ENCODE results near the gene SLCO4C1.
A peak's percentile ranks its signal among the peaks of the same experiment; 100 is the strongest.
"Not testable (repeated sequence)": the region's sequence is repeated elsewhere in the genome, so short reads cannot be mapped to it uniquely, and the experiment has no call there.

The SLCO4C1 gene

GRCh38 chr5:102296178-102296817 lies at the start of gene SLCO4C1:
Gene SLCO4C1 (minus strand): TSS chr5:102296284. CDS start chr5:102296262, 22 bp downstream.
- DNase-seq (ENCODE audit: low spot score in 2 of 2) (peak; percentile 41 to 45), ATAC-seq (replicated peaks; ENCODE audit: extremely low read depth, poor library complexity, severe bottlenecking) (peak; percentile 94)
- peaks cover 20% of the 10 kb centered on the region for H3K4me1 Mint-ChIP-seq
- H3K36me3 Mint-ChIP-seq (ENCODE audit: insufficient read depth), result no peaks in the 10 kb centered on the region
- H3K9me3 Mint-ChIP-seq, result no peaks in the 10 kb centered on the region
- peak within 1 kb of the TSS; percentile 81 for H3K27ac Mint-ChIP-seq (ENCODE audit: low read depth)
- no peaks in the 10 kb centered on the region for H3K27me3 Mint-ChIP-seq
- peak within 1 kb of the TSS; percentile 80 for H3K4me3 Mint-ChIP-seq

GRCh38 chr5:102341681-102342288 lies 45.7 kb upstream of the SLCO4C1 start:
- H3K4me1 Mint-ChIP-seq, result no peaks in the 10 kb centered on the region
- ATAC-seq (replicated peaks; ENCODE audit: extremely low read depth, poor library complexity, severe bottlenecking) (no peak), DNase-seq (ENCODE audit: low spot score in 2 of 2) (no peak)
- H3K27ac Mint-ChIP-seq (ENCODE audit: low read depth), result no peak overlapping the region
- no peak overlapping the region for H3K4me3 Mint-ChIP-seq
- H3K27me3 Mint-ChIP-seq, result peaks cover 13% of the 10 kb centered on the region
- H3K9me3 Mint-ChIP-seq, result no peaks in the 10 kb centered on the region
- H3K36me3 Mint-ChIP-seq (ENCODE audit: insufficient read depth), result peaks cover 2% of the 10 kb centered on the region

GRCh38 chr5:102324714-102325113 lies 28.6 kb upstream of the SLCO4C1 start:
- H3K27ac Mint-ChIP-seq (ENCODE audit: low read depth), result no peak overlapping the region
- no peaks in the 10 kb centered on the region for H3K36me3 Mint-ChIP-seq (ENCODE audit: insufficient read depth)
- no peak overlapping the region for H3K4me3 Mint-ChIP-seq
- no peaks in the 10 kb centered on the region for H3K9me3 Mint-ChIP-seq
- no peaks in the 10 kb centered on the region for H3K4me1 Mint-ChIP-seq
- ATAC-seq (replicated peaks; ENCODE audit: extremely low read depth, poor library complexity, severe bottlenecking), result no peak
- no peak for DNase-seq (ENCODE audit: low spot score in 2 of 2)
- peaks cover 13% of the 10 kb centered on the region for H3K27me3 Mint-ChIP-seq

- H3K4me3 Mint-ChIP-seq; H3K9me3 Mint-ChIP-seq; H3K27me3 Mint-ChIP-seq; H3K4me1 Mint-ChIP-seq; H3K27ac Mint-ChIP-seq (ENCODE audit: low read depth); DNase-seq (ENCODE audit: low spot score in 2 of 2); H3K36me3 Mint-ChIP-seq (ENCODE audit: insufficient read depth); ATAC-seq (replicated peaks; ENCODE audit: extremely low read depth, poor library complexity, severe bottlenecking): not testable (repeated sequence)
These were observed 22.7 kb upstream of the SLCO4C1 start for GRCh38 chr5:102318801-102319200.

GRCh38 chr5:102314328-102314727 lies 18.2 kb upstream of the SLCO4C1 start:
- H3K4me3 Mint-ChIP-seq, result no peak overlapping the region
- no peak overlapping the region for H3K27ac Mint-ChIP-seq (ENCODE audit: low read depth)
- DNase-seq (ENCODE audit: low spot score in 2 of 2) (no peak), ATAC-seq (replicated peaks; ENCODE audit: extremely low read depth, poor library complexity, severe bottlenecking) (no peak)
- H3K27me3 Mint-ChIP-seq, result no peaks in the 10 kb centered on the region
- no peaks in the 10 kb centered on the region for H3K9me3 Mint-ChIP-seq
- peaks cover 1% of the 10 kb centered on the region for H3K36me3 Mint-ChIP-seq (ENCODE audit: insufficient read depth)
- H3K4me1 Mint-ChIP-seq, result no peaks in the 10 kb centered on the region

GRCh38 chr5:102313912-102314311 lies 17.8 kb upstream of the SLCO4C1 start:
- Mint-ChIP-seq H3K9me3 (no peaks in the 10 kb centered on the region), H3K4me3 (no peak overlapping the region), H3K27me3 (no peaks in the 10 kb centered on the region), H3K36me3 (ENCODE audit: insufficient read depth) (peaks cover 1% of the 10 kb centered on the region), H3K4me1 (no peaks in the 10 kb centered on the region), H3K27ac (ENCODE audit: low read depth) (no peak overlapping the region)
- ATAC-seq (replicated peaks; ENCODE audit: extremely low read depth, poor library complexity, severe bottlenecking) (no peak), DNase-seq (ENCODE audit: low spot score in 2 of 2) (no peak)

- no peak for DNase-seq (ENCODE audit: low spot score in 2 of 2)
- Mint-ChIP-seq H3K4me3 (no peak overlapping the region), H3K27me3 (no peaks in the 10 kb centered on the region), H3K27ac (ENCODE audit: low read depth) (no peak overlapping the region), H3K9me3 (no peaks in the 10 kb centered on the region), H3K4me1 (no peaks in the 10 kb centered on the region), H3K36me3 (ENCODE audit: insufficient read depth) (peaks cover 1% of the 10 kb centered on the region)
- ATAC-seq (replicated peaks; ENCODE audit: extremely low read depth, poor library complexity, severe bottlenecking), result no peak
These were observed 16.7 kb upstream of the SLCO4C1 start for GRCh38 chr5:102312586-102313370.

GRCh38 chr5:102309586-102309985 lies 13.5 kb upstream of the SLCO4C1 start:
- H3K4me1 Mint-ChIP-seq, result no peaks in the 10 kb centered on the region
- no peaks in the 10 kb centered on the region for H3K27me3 Mint-ChIP-seq
- peaks cover 1% of the 10 kb centered on the region for H3K36me3 Mint-ChIP-seq (ENCODE audit: insufficient read depth)
- no peak for DNase-seq (ENCODE audit: low spot score in 2 of 2)
- H3K4me3 Mint-ChIP-seq, result no peak overlapping the region
- H3K27ac Mint-ChIP-seq (ENCODE audit: low read depth), result no peak overlapping the region
- no peaks in the 10 kb centered on the region for H3K9me3 Mint-ChIP-seq
- ATAC-seq (replicated peaks; ENCODE audit: extremely low read depth, poor library complexity, severe bottlenecking), result no peak

GRCh38 chr5:102307232-102307631 lies 11.1 kb upstream of the SLCO4C1 start:
- Mint-ChIP-seq H3K4me3 (no peak overlapping the region), H3K27me3 (no peaks in the 10 kb centered on the region)
- ATAC-seq (replicated peaks; ENCODE audit: extremely low read depth, poor library complexity, severe bottlenecking), result no peak

GRCh38 chr5:102306121-102306520 lies 10.0 kb upstream of the SLCO4C1 start:
- H3K4me1 Mint-ChIP-seq, result no peaks in the 10 kb centered on the region
- H3K9me3 Mint-ChIP-seq, result no peaks in the 10 kb centered on the region
- no peak for DNase-seq (ENCODE audit: low spot score in 2 of 2)
- ATAC-seq (replicated peaks; ENCODE audit: extremely low read depth, poor library complexity, severe bottlenecking), result no peak
- H3K27ac Mint-ChIP-seq (ENCODE audit: low read depth), result no peak overlapping the region
- no peak overlapping the region for H3K4me3 Mint-ChIP-seq
- no peaks in the 10 kb centered on the region for H3K27me3 Mint-ChIP-seq
- H3K36me3 Mint-ChIP-seq (ENCODE audit: insufficient read depth), result no peaks in the 10 kb centered on the region

More at GRCh38 chr5:102307232-102307631, 11.1 kb upstream of the SLCO4C1 start:
- H3K36me3 Mint-ChIP-seq (ENCODE audit: insufficient read depth), result no peaks in the 10 kb centered on the region
- H3K9me3 Mint-ChIP-seq, result no peaks in the 10 kb centered on the region
- no peak overlapping the region for H3K27ac Mint-ChIP-seq (ENCODE audit: low read depth)
- no peaks in the 10 kb centered on the region for H3K4me1 Mint-ChIP-seq
- no peak for DNase-seq (ENCODE audit: low spot score in 2 of 2)

- H3K27me3 Mint-ChIP-seq, result no peaks in the 10 kb centered on the region
- DNase-seq (ENCODE audit: low spot score in 2 of 2), result no peak
- H3K9me3 Mint-ChIP-seq, result no peaks in the 10 kb centered on the region
- H3K36me3 Mint-ChIP-seq (ENCODE audit: insufficient read depth), result no peaks in the 10 kb centered on the region
- H3K4me3 Mint-ChIP-seq, result peak overlapping the region; percentile 80
- peak overlapping the region; percentile 81 for H3K27ac Mint-ChIP-seq (ENCODE audit: low read depth)
- ATAC-seq (replicated peaks; ENCODE audit: extremely low read depth, poor library complexity, severe bottlenecking), result no peak
- H3K4me1 Mint-ChIP-seq, result peaks cover 20% of the 10 kb centered on the region
These were observed 428 bp downstream of the SLCO4C1 start for GRCh38 chr5:102295534-102296177.

- no peak overlapping the region for H3K27ac Mint-ChIP-seq (ENCODE audit: low read depth)
- DNase-seq (ENCODE audit: low spot score in 2 of 2) (no peak), ATAC-seq (replicated peaks; ENCODE audit: extremely low read depth, poor library complexity, severe bottlenecking) (no peak)
- H3K4me1 Mint-ChIP-seq, result peaks cover 20% of the 10 kb centered on the region
- H3K4me3 Mint-ChIP-seq, result peak overlapping the region; percentile 80
- H3K9me3 Mint-ChIP-seq, result no peaks in the 10 kb centered on the region
- no peaks in the 10 kb centered on the region for H3K36me3 Mint-ChIP-seq (ENCODE audit: insufficient read depth)
- no peaks in the 10 kb centered on the region for H3K27me3 Mint-ChIP-seq
These were observed 1.1 kb downstream of the SLCO4C1 start for GRCh38 chr5:102294886-102295395.
